ENCODE results near the gene PDE6A.

PDE6A gene

DNA sequence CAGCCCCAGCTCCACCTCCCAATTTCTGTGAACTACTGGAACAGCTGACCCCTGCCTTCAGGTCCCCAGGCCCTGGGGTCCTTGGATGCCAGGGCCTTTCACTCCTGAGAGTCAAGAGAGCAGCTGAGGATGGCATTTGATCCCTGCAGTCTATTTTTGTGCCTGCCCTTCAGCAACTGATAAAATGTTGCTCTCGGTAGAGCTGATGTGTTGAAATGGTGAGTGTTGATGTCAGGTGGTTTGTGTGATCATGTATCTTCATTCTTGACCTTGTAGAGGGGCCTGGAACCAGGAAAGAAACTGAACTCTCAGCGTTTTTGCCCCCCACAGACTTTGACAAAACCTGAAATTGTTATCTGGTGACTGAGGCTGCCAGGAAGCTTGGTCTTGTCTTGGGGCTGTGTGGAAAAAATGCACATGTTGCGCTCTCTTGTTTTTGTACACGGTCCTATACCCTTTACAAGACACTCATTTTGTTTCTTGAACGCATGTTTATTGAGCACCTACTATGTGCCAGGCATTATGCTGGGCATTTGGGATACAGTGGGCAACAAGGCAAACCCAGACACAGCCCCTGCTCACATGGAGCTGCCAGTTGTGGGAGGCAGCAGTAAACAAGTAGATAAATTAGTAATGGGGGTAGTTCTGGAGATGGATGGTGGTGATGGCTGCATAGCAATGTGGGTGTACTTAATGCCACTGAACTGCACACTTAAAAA, 136.2 kb downstream of the PDE6A start:
- DNase-seq = no peak

Measured in fibroblast of skin of right biceps (primary cell).